KBM-7 (cell line): ENCODE results near the gene ULK3.

Source experiments
- DNase-seq: peaks from one replicate; pipeline ENCODE4 v3.0.0-alpha.2; 2015
- in situ Hi-C: fragments of 300-500 bp; cut with MboI; formaldehyde crosslinking; loops from 2 replicates; pipeline ENCODE4 v1.14.3; 2020; ENCODE audit warnings: low sequenced_read_pairs, low pct_unique_long_range_greater_than_20kb, mixed read lengths

The ULK3 gene

GRCh38 chr15:74869726-74870407 lies 26.9 kb upstream of the ULK3 start:
- in situ Hi-C loops: no loop called here
- peak; percentile 100 for DNase-seq

GRCh38 chr15:74869372-74869725 lies 26.4 kb upstream of the ULK3 start:
- in situ Hi-C loops: no loop called here
- DNase-seq: no peak

GRCh38 chr15:74868059-74868458 lies 25.1 kb upstream of the ULK3 start:
- in situ Hi-C loops: no loop called here
- DNase-seq: peak; percentile 97

- in situ Hi-C loops: no loop called here
- no peak for DNase-seq
These were observed 24.6 kb upstream of the ULK3 start for GRCh38 chr15:74867466-74868038.

GRCh38 chr15:74866090-74866489 lies 23.1 kb upstream of the ULK3 start:
- no peak for DNase-seq
- in situ Hi-C loops: no loop called here

- no peak for DNase-seq
- in situ Hi-C loops: no loop called here
These were observed 22.4 kb upstream of the ULK3 start for GRCh38 chr15:74865316-74865715.

GRCh38 chr15:74864296-74864695 lies 21.3 kb upstream of the ULK3 start:
- DNase-seq: no peak
- in situ Hi-C loops: no loop called here

- in situ Hi-C loops: no loop called here
- no peak for DNase-seq
These were observed 20.5 kb upstream of the ULK3 start for GRCh38 chr15:74863239-74864056.

- peak; percentile 66 for DNase-seq
- in situ Hi-C loops: no loop called here
These were observed 15.4 kb upstream of the ULK3 start for GRCh38 chr15:74858369-74858740.

- in situ Hi-C loops: no loop called here
- no peak for DNase-seq
These were observed 14.9 kb upstream of the ULK3 start for GRCh38 chr15:74857671-74858368.

- in situ Hi-C loops: no loop called here
- peak; percentile 76 for DNase-seq
These were observed 14.2 kb upstream of the ULK3 start for GRCh38 chr15:74857082-74857655.

GRCh38 chr15:74856537-74856936 lies 13.6 kb upstream of the ULK3 start:
- no peak for DNase-seq
- in situ Hi-C loops: no loop called here

GRCh38 chr15:74855857-74856256 lies 12.9 kb upstream of the ULK3 start:
- no peak for DNase-seq
- in situ Hi-C loops: no loop called here

GRCh38 chr15:74854453-74855022 lies 11.6 kb upstream of the ULK3 start:
- in situ Hi-C loops: no loop called here
- DNase-seq: no peak

GRCh38 chr15:74851960-74852359 lies 9.0 kb upstream of the ULK3 start:
- in situ Hi-C loops: no loop called here
- DNase-seq: no peak

- DNase-seq: no peak
- in situ Hi-C loops: no loop called here
These were observed 7.4 kb upstream of the ULK3 start for GRCh38 chr15:74850393-74850792.

- no peak for DNase-seq
- in situ Hi-C loops: no loop called here
These were observed 4.5 kb upstream of the ULK3 start for GRCh38 chr15:74847432-74847831.

GRCh38 chr15:74845581-74845980 lies 2.6 kb upstream of the ULK3 start:
- in situ Hi-C loops: no loop called here
- no peak for DNase-seq

GRCh38 chr15:74845208-74845568 lies 2.2 kb upstream of the ULK3 start:
- in situ Hi-C loops: no loop called here
- DNase-seq: no peak
